ENCODE measurements around the gene CTNNB1. TPM values are rescaled to one million over a fixed set of nuclear protein-coding genes. Genes with fewer than 3 reads are reported as not detected.

The CTNNB1 gene
- total and polyA plus RNA-seq, 2 of the 8 experiments (the other 6 are each of a cell fraction or from before 2014, with no cell fraction given) = 356 to 579 TPM

GRCh38 chr3:41198526-41198925, 779 bp upstream of the CTNNB1 start:
- 3% methylated on average over 20 of the region's 20 CpGs; no CpG with 5 or more reads in 1 of the 2 experiments for WGBS, 2 experiments (ENCODE audit: extremely low coverage in 1 of 2, insufficient coverage in 1 of 2, insufficient read length in 1 of 2, insufficient replicate concordance in 2 of 2, low coverage in 1 of 2, low lambda C conversion rate in 2 of 2, missing lambda C conversion rate in 1 of 2)

More at GRCh38 chr3:41198526-41198925, 779 bp upstream of the CTNNB1 start:
- H3K9me3 ChIP-seq (ENCODE audit: insufficient read depth in 2 of 2, low read depth in 1 of 2, low read length in 1 of 2) = no peaks in the 10 kb centered on the region
- H3K36me3 ChIP-seq (ENCODE audit: control insufficient read depth in 2 of 4, insufficient read depth in 4 of 4, low read length in 3 of 4) = no peaks in the 10 kb centered on the region
- peaks cover 12% of the 10 kb centered on the region for H3K23me2 ChIP-seq (ENCODE audit: low read depth, low read length)
- H2BK12ac ChIP-seq (ENCODE audit: low read depth, low read length) = no peak overlapping the region
- peak overlapping the region; percentile 45 for H4K5ac ChIP-seq (ENCODE audit: insufficient read length, low read depth, low read length)
- no peak overlapping the region for H4K91ac ChIP-seq (replicated peaks; ENCODE audit: insufficient read length, low read length)
- ChIA-PET CTCF (ENCODE audit: partially characterized antibody) (interaction anchor here (0.6 to 1.4 kb wide), 6 partner anchors 13 to 664 kb away, joined by 3 to 4 read pairs (median 3); no protein-coding TSS in a partner anchor), POLR2A (ENCODE audit: partially characterized antibody) (interaction anchor here (0.6 to 6.8 kb wide), 45 partner anchors 8 to 947 kb away, joined by 3 to 80 read pairs (median 5); partner anchors contain the start of gene ZNF621)
- H2BK15ac ChIP-seq (ENCODE audit: low read length) = no peak overlapping the region; the same call in 1 of the 2 replicates
- peak overlapping the region; percentile 38 to 98 (median 78); a peak in 6 of 7 replicates for H3K9ac ChIP-seq (replicated peaks in 1 of 4; ENCODE audit: extremely low read depth in 1 of 4, low read depth in 3 of 4, low read length in 3 of 4)
- peak overlapping the region; percentile 95; the same call in 1 of the 2 replicates for H2AFZ ChIP-seq (ENCODE audit: low read length)
- H3K4me1 ChIP-seq (replicated peaks in 1 of 4; ENCODE audit: control insufficient read depth in 3 of 4, insufficient read depth in 4 of 4, low read length in 3 of 4) = peaks cover 0 to 13% (median 1%) of the 10 kb centered on the region in 4 experiments; a peak in 1 of 7 replicates
- H4K20me1 ChIP-seq (replicated peaks in 1 of 2; ENCODE audit: control insufficient read depth in 1 of 2, insufficient read depth in 2 of 2, low read length in 2 of 2) = peaks cover 7 to 18% of the 10 kb centered on the region in 2 experiments
- H2AK5ac ChIP-seq (ENCODE audit: low read depth, low read length) = no peak overlapping the region
- H3K4me2 ChIP-seq (ENCODE audit: insufficient read depth in 1 of 2, low read depth in 2 of 2, low read length in 2 of 2) = peak overlapping the region; percentile 56 to 92
- H3K27ac ChIP-seq (ENCODE audit: low read depth, low read length) = peak overlapping the region; percentile 97; the same call in 1 of the 2 replicates
- no peak overlapping the region for H3K4ac ChIP-seq (replicated peaks; ENCODE audit: insufficient read length, low read depth, low read length)
- H3K27me3 ChIP-seq (replicated peaks in 1 of 4; ENCODE audit: control insufficient read depth in 3 of 4, extremely low read depth in 1 of 4, insufficient read depth in 3 of 4, low read length in 3 of 4) = no peaks in the 10 kb centered on the region
- no peak overlapping the region for H2BK20ac ChIP-seq (ENCODE audit: low read length)
- H2BK120ac ChIP-seq (replicated peaks; ENCODE audit: low read depth, low read length) = no peak overlapping the region
- peak overlapping the region; percentile 81; the same call in 1 of the 2 replicates for H3K18ac ChIP-seq (ENCODE audit: extremely low read depth, low read length)
- H3K23ac ChIP-seq (ENCODE audit: insufficient read length) = no peak overlapping the region
- peak overlapping the region; percentile 88; the same call in 1 of the 2 replicates for H4K8ac ChIP-seq (ENCODE audit: extremely low read depth, insufficient read depth, low read length)
- H3K79me2 ChIP-seq (ENCODE audit: control insufficient read depth in 1 of 2, insufficient read depth in 2 of 2, low read length in 2 of 2) = peaks cover 16 to 37% of the 10 kb centered on the region in 2 experiments
- no peak for DNase-seq (ENCODE audit: low read depth in 1 of 2, low spot score in 2 of 2)
- TF ChIP-seq CREB1 (IDR thresholded peaks at IDR 0.05) = no peak
- TF ChIP-seq KDM4A (IDR thresholded peaks at IDR 0.05; ENCODE audit: low read depth, low read length, severe bottlenecking) = peak; percentile 61
- TF ChIP-seq POLR2A (IDR thresholded peaks at IDR 0.05; ENCODE audit: control extremely low read depth in 1 of 2, low read depth in 2 of 2, low read length in 2 of 2) = no peak
- H3K56ac ChIP-seq (replicated peaks; ENCODE audit: insufficient read length, low read depth, low read length) = peak overlapping the region; percentile 87
- no peaks in the 10 kb centered on the region for H3K79me1 ChIP-seq (ENCODE audit: low read depth, low read length)
- peak overlapping the region; percentile 83 to 99 (median 84) for H3K4me3 ChIP-seq (ENCODE audit: extremely low read depth in 1 of 4, insufficient read depth in 2 of 4, low read depth in 3 of 4, low read length in 4 of 4)
- no peak for FAIRE-seq
- no peak overlapping the region for H3K14ac ChIP-seq (ENCODE audit: insufficient read length)
- H2BK5ac ChIP-seq (ENCODE audit: low read depth, low read length) = no peak overlapping the region

All from H1 (cell line).